Heart left ventricle (tissue), 16 donors: ENCODE results near the gene NECTIN4. TPM values are rescaled to one million over a fixed set of nuclear protein-coding genes. Genes with fewer than 3 reads are reported as not detected.

Experiments used
- ATAC-seq, 4 donors: fragments of 200-7000 bp; cut with Tn5 transposase; one replicate each; pipeline ENCODE4 v1.9.1; 2020 to 2022; ENCODE audit warnings: moderate library complexity in 4 of 4, mild to moderate bottlenecking in 3 of 4, moderate number of reproducible peaks in 1 of 4
- DNase-seq, 5 donors: peaks; one replicate each; pipeline ENCODE4 v3.0.0-alpha.2; 2020
- H3K27ac ChIP-seq, 12 donors: fragments of 200-600 bp; sonication (generic) in 4 of 12; one replicate each; pipeline versions ENCODE4 v1.5.0 to v1.8.0; 2016 to 2022; ENCODE audit warnings: mild to moderate bottlenecking in 2 of 12
- H3K27me3 ChIP-seq, 9 donors: fragments of 200-600 bp; sonication (generic) in 2 of 9; one replicate each; pipeline versions ENCODE4 v1.5.1 to v1.8.0; 2016 to 2022; ENCODE audit warnings: mild to moderate bottlenecking in 3 of 9
- H3K36me3 ChIP-seq, 9 donors: fragments of 200-600 bp; sonication (generic) in 2 of 9; one replicate each; pipeline versions ENCODE4 v1.5.0 to v1.8.0; 2018 to 2022; ENCODE audit warnings: mild to moderate bottlenecking in 2 of 9
- H3K4me1 ChIP-seq, 12 donors: fragments of 200-600 bp; sonication (generic) in 4 of 12; one replicate each; pipeline versions ENCODE4 v1.5.0 to v1.8.0; 2016 to 2022; ENCODE audit warnings: mild to moderate bottlenecking in 3 of 12
- H3K4me3 ChIP-seq, 12 donors: fragments of 200-600 bp; sonication (generic) in 4 of 12; one replicate each; pipeline versions ENCODE4 v1.5.0 to v1.8.0; 2017 to 2022; ENCODE audit warnings: mild to moderate bottlenecking in 9 of 12, moderate library complexity in 4 of 12
- H3K9me3 ChIP-seq, 12 donors: fragments of 200-600 bp; sonication (generic) in 4 of 12; one replicate each; pipeline versions ENCODE4 v1.5.0 to v1.8.0; 2016 to 2022; ENCODE audit warnings: mild to moderate bottlenecking in 1 of 12
- POLR2A ChIP-seq, 2 donors: fragments of 450-650 bp; IDR thresholded peaks; one replicate each; pipeline ENCODE4 v1.6.1; 2017; ENCODE audit warnings: antibody characterized with exemption in 2 of 2, mild to moderate bottlenecking in 2 of 2, moderate library complexity in 2 of 2
- WGBS, 4 donors: extraction: QIAGEN DNeasy Blood & Tissue Kit in 2 of 4; methylation state at CpG; one replicate each; pipeline versions ENCODE4 v1.1.5 to v1.1.7; 2013 to 2018; 5-methylcytosine and 5-hydroxymethylcytosine counted together
- intact Hi-C, 10 donors: fragments of 100-400 bp; cut with DNase I; formaldehyde crosslinking; loops; one replicate each; pipeline versions ENCODE4 v1.11.1 to v1.14.2; 2022
- polyA plus RNA-seq, 2 donors: library from polyadenylated mRNA; stranded (reverse); fragments of 200-250 nt; gene quantifications; one replicate each; pipeline ENCODE4 v1.2.3, GENCODE V29; 2013
- total RNA-seq, 9 donors: library from RNA; depleted of rRNA in 2 of 9; stranded (reverse); fragments of >200 nt in 2 of 9; fragmentation: NEBNext Ultra II Directional in 3 of 9; extraction: Animal tissue kit (Norgen Biotek cat#: 25700) in 3 of 9; gene quantifications; one replicate each; pipeline versions ENCODE4 v1.1.0 to v1.2.4, GENCODE V29; 2016 to 2023
- TF ChIP-seq, protein P1 (sequence below), 12 donors: fragments of 200-600 bp; sonication (generic) in 4 of 12; IDR thresholded peaks; one replicate each; pipeline versions ENCODE4 v1.5.0 to v1.8.0; 2018 to 2022; ENCODE audit warnings: antibody characterized with exemption in 12 of 12, mild to moderate bottlenecking in 5 of 12
- donor health status: ischemic (EF 13 %, LVEDD 7.1; RV severe dilation, severe dysfunction).
- donor health status: healthy with polysubstance abuse.
- donor health status: DM: no; HTN: yes; CAD: no.
- donor health status: DM: no; HTN: no; CAD: no.
- donor health status: ischemic (EF 25% LVEDD 6.9; RV normal size, moderate dysfunction).
- donor health status: ischemic (EF 25% LVEDD 5.7; RV mildly dilated, moderate dysfunction).
- donor health status: healthy.
- donor health status: DM: yes; HTN: yes; CAD: no.
- donor health status: ischemic (EF 35%, LVEDD 5.7; RV mildly dilated, moderate dysfunction).
- donor health status: nonischemic (EF 11% LVEDD 7.7; RV severe dilation, severe dysfunction).
- donor health status: DM: yes; HTN: yes; CAD: no.
- donor health status: PGD.
- donor health status: ischemic (EF 29% LVEDD 5.4; RV normal size, mild dysfunction).
- donor health status: nonischemic (EF 23%, LVEDD 6.1; RV moderate dilation, normal function).

The NECTIN4 gene
- total and polyA plus RNA-seq, 11 donors: 0.03 to 0.53 (median 0.07) TPM; not detected in 8

DNA sequence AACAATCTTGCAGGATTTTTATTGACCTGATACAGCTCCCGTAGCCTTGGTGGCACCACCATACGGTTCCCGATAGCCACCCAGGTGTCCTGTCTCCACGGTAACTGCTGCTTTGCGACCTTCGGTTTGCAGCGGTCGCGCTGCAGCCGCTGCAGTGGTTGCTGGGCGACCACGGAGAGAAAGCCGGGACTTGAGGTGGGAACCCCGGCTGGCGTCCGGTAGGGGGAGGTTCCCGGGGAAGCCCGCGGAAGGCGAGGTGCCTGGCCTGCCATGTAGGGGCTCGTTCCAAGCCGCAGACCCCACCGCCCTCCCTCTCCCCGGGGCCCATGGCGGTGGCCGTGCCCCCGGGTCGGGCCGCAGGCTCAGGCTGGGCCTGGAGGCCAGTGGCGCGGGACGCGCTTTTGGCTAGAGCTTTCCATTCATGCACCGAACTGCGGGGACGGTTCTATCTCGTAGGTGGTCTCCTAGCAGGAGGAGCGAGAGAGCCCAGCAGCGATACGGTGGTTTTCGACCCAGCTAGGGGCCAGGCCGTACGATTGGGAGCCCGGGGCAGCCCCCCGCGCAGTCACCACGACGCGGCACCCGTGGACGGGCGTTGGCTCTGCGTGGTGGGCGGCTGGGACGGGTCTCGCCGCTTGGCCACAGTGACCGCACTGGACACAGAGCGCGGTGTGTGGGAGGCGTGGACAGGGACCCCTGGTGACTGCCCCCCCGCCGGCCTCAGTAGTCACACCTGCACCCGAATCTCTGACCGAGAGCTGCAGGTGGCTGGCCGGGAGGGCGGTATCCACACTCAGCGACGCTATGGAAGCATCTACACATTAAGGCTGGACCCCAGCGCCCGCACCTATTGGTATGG, 9.1 kb upstream of the NECTIN4 start, which contains the start of gene KLHDC9:
Gene KLHDC9 (plus strand): TSS at position 152 of the 859 bp plus-strand sequence. CDS start 175 bp downstream, at position 327.
- intact Hi-C loops: loop anchor here in 8 of 10 donors (1.0 to 10.0 kb wide), 10 partner anchors 34 to 374 kb away; partner anchors contain the start of genes USF1 (in 2 of the 8) and DEDD (in 1 of the 8)
- H3K36me3 ChIP-seq: peaks cover 0 to 41% (median 24%) of the 10 kb centered on the region in 9 donors
- peak; percentile 79 to 88 (median 82) for DNase-seq
- H3K9me3 ChIP-seq: no peaks in the 10 kb centered on the region
- 12 to 25% (median 18%) methylated on average over 38 to 71 of the region's 71 CpGs for WGBS, 4 donors
- H3K4me3 ChIP-seq: peak within 1 kb of the TSS; percentile 49 to 81 (median 64)
- TF ChIP-seq, protein P1, sequence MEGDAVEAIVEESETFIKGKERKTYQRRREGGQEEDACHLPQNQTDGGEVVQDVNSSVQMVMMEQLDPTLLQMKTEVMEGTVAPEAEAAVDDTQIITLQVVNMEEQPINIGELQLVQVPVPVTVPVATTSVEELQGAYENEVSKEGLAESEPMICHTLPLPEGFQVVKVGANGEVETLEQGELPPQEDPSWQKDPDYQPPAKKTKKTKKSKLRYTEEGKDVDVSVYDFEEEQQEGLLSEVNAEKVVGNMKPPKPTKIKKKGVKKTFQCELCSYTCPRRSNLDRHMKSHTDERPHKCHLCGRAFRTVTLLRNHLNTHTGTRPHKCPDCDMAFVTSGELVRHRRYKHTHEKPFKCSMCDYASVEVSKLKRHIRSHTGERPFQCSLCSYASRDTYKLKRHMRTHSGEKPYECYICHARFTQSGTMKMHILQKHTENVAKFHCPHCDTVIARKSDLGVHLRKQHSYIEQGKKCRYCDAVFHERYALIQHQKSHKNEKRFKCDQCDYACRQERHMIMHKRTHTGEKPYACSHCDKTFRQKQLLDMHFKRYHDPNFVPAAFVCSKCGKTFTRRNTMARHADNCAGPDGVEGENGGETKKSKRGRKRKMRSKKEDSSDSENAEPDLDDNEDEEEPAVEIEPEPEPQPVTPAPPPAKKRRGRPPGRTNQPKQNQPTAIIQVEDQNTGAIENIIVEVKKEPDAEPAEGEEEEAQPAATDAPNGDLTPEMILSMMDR (IDR thresholded peaks at IDR 0.05): peak in 1 of 12 donors; percentile 15
- no peak for TF ChIP-seq POLR2A (IDR thresholded peaks at IDR 0.05)
- peak within 1 kb of the TSS in 11 of 12 donors; percentile 40 to 83 (median 71) for H3K27ac ChIP-seq
- ATAC-seq: peak; percentile 80 to 90 (median 84)
- peaks cover 2 to 35% (median 17%) of the 10 kb centered on the region in 12 donors for H3K4me1 ChIP-seq
- H3K27me3 ChIP-seq: no peaks in the 10 kb centered on the region

DNA sequence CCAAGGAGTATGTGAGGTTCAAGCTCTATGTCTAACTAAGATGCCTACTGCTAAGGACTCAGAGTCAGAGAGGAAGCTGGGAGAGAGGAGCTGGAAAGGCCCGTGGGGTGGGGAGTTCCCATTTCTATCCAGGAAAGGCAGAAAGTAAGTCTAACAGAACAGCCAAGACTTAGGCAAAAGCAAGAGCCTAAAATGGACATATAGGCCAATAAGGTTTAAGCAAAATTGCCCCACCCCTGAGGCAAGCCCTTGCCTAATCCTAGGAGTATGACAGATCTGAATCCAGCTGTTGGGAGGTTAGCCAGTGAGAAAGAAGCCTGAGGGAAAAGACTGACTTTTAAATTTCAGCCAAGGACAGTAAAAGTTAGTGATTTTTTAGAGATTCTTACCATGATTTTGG, 7.2 kb upstream of the NECTIN4 start:
- 33 to 47% (median 41%) methylated on average over 1 of the region's 1 CpG for WGBS, 4 donors
- ATAC-seq: peak in 3 of 4 donors; percentile 32 to 65 (median 54)
- H3K4me3 ChIP-seq: no peak overlapping the region
- H3K36me3 ChIP-seq: peaks cover 0 to 25% (median 17%) of the 10 kb centered on the region in 9 donors
- H3K9me3 ChIP-seq: no peaks in the 10 kb centered on the region
- H3K27ac ChIP-seq: peak overlapping the region in 10 of 12 donors; percentile 2 to 53 (median 42)
- TF ChIP-seq, protein P1 (IDR thresholded peaks at IDR 0.05): no peak
- TF ChIP-seq POLR2A (IDR thresholded peaks at IDR 0.05): no peak
- DNase-seq: peak in 2 of 5 donors; percentile 54 to 71
- peaks cover 2 to 35% (median 17%) of the 10 kb centered on the region in 12 donors for H3K4me1 ChIP-seq
- no peaks in the 10 kb centered on the region for H3K27me3 ChIP-seq
- intact Hi-C loops: loop anchor here (2.0 to 10.0 kb wide), 11 partner anchors 36 to 372 kb away; partner anchors contain the start of genes DEDD (in 1 of the 10) and USF1 (in 1 of the 10)

DNA sequence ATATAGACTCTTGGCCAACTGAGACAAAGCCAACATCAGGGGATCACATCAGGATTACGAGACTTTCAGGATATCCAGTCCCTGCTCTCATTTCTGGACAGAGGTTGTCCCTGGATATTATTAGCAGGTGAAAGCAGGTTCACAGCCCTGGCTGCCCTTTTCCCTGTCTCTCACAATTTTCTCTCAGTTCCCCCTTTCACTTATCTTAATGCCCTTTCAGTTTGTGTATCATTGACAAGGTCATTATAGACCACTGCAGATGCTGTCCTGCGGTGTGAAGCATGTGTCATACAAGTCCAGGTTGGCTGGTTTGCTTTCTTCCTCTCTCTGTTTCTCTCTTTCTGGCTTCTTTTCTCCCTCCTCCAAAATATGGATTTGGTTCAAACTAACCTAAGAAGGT, 6.7 kb upstream of the NECTIN4 start:
- peak overlapping the region in 4 of 12 donors; percentile 2 to 50 (median 38) for H3K27ac ChIP-seq
- no peaks in the 10 kb centered on the region for H3K27me3 ChIP-seq
- H3K4me3 ChIP-seq: no peak overlapping the region
- no peak for ATAC-seq
- intact Hi-C loops: loop anchor here (2.0 to 10.0 kb wide), 11 partner anchors 37 to 371 kb away; partner anchors contain the start of genes DEDD (in 1 of the 10) and USF1 (in 1 of the 10)
- TF ChIP-seq, protein P1 (IDR thresholded peaks at IDR 0.05): no peak
- TF ChIP-seq POLR2A (IDR thresholded peaks at IDR 0.05): no peak
- no peaks in the 10 kb centered on the region for H3K9me3 ChIP-seq
- DNase-seq: no peak
- WGBS, 4 donors: 83 to 93% (median 91%) methylated on average over 2 of the region's 2 CpGs
- peaks cover 0 to 20% (median 12%) of the 10 kb centered on the region in 9 donors for H3K36me3 ChIP-seq
- peaks cover 2 to 35% (median 17%) of the 10 kb centered on the region in 12 donors for H3K4me1 ChIP-seq

DNA sequence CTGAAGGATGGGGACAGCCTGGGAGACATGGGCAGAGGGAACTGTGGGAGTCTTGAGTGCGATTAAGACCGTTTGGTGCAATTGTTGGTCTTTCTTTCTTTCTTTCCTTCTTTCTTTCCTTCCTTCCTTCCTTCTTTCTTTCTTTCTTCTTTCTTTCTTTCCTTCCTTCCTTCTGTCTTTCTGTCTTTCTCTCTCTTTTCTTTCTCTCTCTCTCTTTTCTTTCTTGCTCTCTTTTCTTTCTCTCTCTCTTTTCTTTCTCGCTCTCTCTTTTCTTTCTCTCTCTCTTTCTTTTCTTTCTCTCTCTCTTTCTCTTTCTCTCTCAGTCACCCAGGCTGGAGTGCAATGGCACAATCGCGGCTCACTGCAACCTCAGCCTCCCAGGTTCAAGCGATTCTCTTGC, 5.9 kb upstream of the NECTIN4 start:
- TF ChIP-seq POLR2A (IDR thresholded peaks at IDR 0.05): no peak
- TF ChIP-seq, protein P1 (IDR thresholded peaks at IDR 0.05): no peak
- no peak for DNase-seq
- intact Hi-C loops: loop anchor here in 6 of 10 donors (5.0 to 10.0 kb wide), 7 partner anchors 48 to 370 kb away; partner anchors contain the start of gene USF1 (in 1 of the 6)

More for the DNA sequence above, 5.9 kb upstream of the NECTIN4 start:
- no peaks in the 10 kb centered on the region for H3K27me3 ChIP-seq
- WGBS, 4 donors: 90 to 93% (median 91%) methylated on average over 6 of the region's 6 CpGs
- no peak overlapping the region for H3K27ac ChIP-seq
- no peaks in the 10 kb centered on the region for H3K9me3 ChIP-seq
- H3K36me3 ChIP-seq: peaks cover 0 to 12% (median 5%) of the 10 kb centered on the region in 9 donors
- no peak overlapping the region for H3K4me3 ChIP-seq
- peaks cover 2 to 35% (median 15%) of the 10 kb centered on the region in 12 donors for H3K4me1 ChIP-seq
- no peak for ATAC-seq
